ENCODE measurements around the gene ZNF469. TPM values are rescaled to one million over a fixed set of nuclear protein-coding genes. Genes with fewer than 3 reads are reported as not detected.
"Not testable (repeated sequence)": the region's sequence is repeated elsewhere in the genome, so short reads cannot be mapped to it uniquely, and the experiment has no call there.

ZNF469 gene
- total RNA-seq, 1 experiment from 2014 or later: 0.09 TPM

- DNase-seq (ENCODE audit: low spot score): no peak
- CTCF ChIA-PET: no interaction called here
Observed at GRCh38 chr16:88357317-88358022, 25.3 kb upstream of the ZNF469 start.

GRCh38 chr16:88358023-88358420, 24.7 kb upstream of the ZNF469 start:
- Histone ChIP-seq H3K27me3 (replicated peaks; ENCODE audit: insufficient read depth, low read depth, low read length, poor library complexity) (peaks cover 32% of the 10 kb centered on the region), H3K36me3 (ENCODE audit: insufficient read depth, low read length, poor library complexity, severe bottlenecking) (no peaks in the 10 kb centered on the region), H3K9me3 (ENCODE audit: low read depth, low read length, poor library complexity, severe bottlenecking) (no peaks in the 10 kb centered on the region), H3K4me3 (ENCODE audit: low read depth, low read length, poor library complexity, severe bottlenecking) (no peak overlapping the region), H3K4me1 (ENCODE audit: insufficient read depth, low read length, poor library complexity, severe bottlenecking) (no peaks in the 10 kb centered on the region), H3K27ac (ENCODE audit: low read depth, low read length, poor library complexity, severe bottlenecking) (no peak overlapping the region)
- TF ChIP-seq CTCF (conservative IDR thresholded peaks at IDR 0.05; ENCODE audit: low read depth, low read length) (no peak), EZH2 (IDR thresholded peaks at IDR 0.05; ENCODE audit: borderline replicate concordance, low read depth, low read length, poor library complexity, severe bottlenecking) (no peak)
- intact Hi-C loops (cut with micrococcal nuclease; ENCODE audit: unreplicated experiment): no loop called here
- no peak for DNase-seq (ENCODE audit: low spot score)
- ChIA-PET POLR2A (ENCODE audit: low non-redundant PET) (no interaction called here), CTCF (no interaction called here)
- BruUV-seq (replicated peaks): no TSS peak

More at GRCh38 chr16:88357317-88358022, 25.3 kb upstream of the ZNF469 start:
- peaks cover 26% of the 10 kb centered on the region for H3K27me3 ChIP-seq (replicated peaks; ENCODE audit: insufficient read depth, low read depth, low read length, poor library complexity)
- intact Hi-C loops (cut with micrococcal nuclease; ENCODE audit: unreplicated experiment): no loop called here
- no peak overlapping the region for H3K4me3 ChIP-seq (ENCODE audit: low read depth, low read length, poor library complexity, severe bottlenecking)
- H3K9me3 ChIP-seq (ENCODE audit: low read depth, low read length, poor library complexity, severe bottlenecking): no peaks in the 10 kb centered on the region
- POLR2A ChIA-PET (ENCODE audit: low non-redundant PET): no interaction called here
- no peaks in the 10 kb centered on the region for H3K36me3 ChIP-seq (ENCODE audit: insufficient read depth, low read length, poor library complexity, severe bottlenecking)
- H3K27ac ChIP-seq (ENCODE audit: low read depth, low read length, poor library complexity, severe bottlenecking): no peak overlapping the region
- TF ChIP-seq EZH2 (IDR thresholded peaks at IDR 0.05; ENCODE audit: borderline replicate concordance, low read depth, low read length, poor library complexity, severe bottlenecking) (no peak), CTCF (conservative IDR thresholded peaks at IDR 0.05; ENCODE audit: low read depth, low read length) (no peak)
- no peaks in the 10 kb centered on the region for H3K4me1 ChIP-seq (ENCODE audit: insufficient read depth, low read length, poor library complexity, severe bottlenecking)
- no TSS peak for BruUV-seq (replicated peaks)

GRCh38 chr16:88359008-88359407, 23.8 kb upstream of the ZNF469 start:
- no peaks in the 10 kb centered on the region for H3K9me3 ChIP-seq (ENCODE audit: low read depth, low read length, poor library complexity, severe bottlenecking)
- peaks cover 42% of the 10 kb centered on the region for H3K27me3 ChIP-seq (replicated peaks; ENCODE audit: insufficient read depth, low read depth, low read length, poor library complexity)
- no peaks in the 10 kb centered on the region for H3K36me3 ChIP-seq (ENCODE audit: insufficient read depth, low read length, poor library complexity, severe bottlenecking)
- intact Hi-C loops (cut with micrococcal nuclease; ENCODE audit: unreplicated experiment): no loop called here
- DNase-seq (ENCODE audit: low spot score): no peak
- CTCF ChIA-PET: no interaction called here
- no peak overlapping the region for H3K27ac ChIP-seq (ENCODE audit: low read depth, low read length, poor library complexity, severe bottlenecking)
- H3K4me1 ChIP-seq (ENCODE audit: insufficient read depth, low read length, poor library complexity, severe bottlenecking): no peaks in the 10 kb centered on the region
- BruUV-seq (replicated peaks): no TSS peak
- H3K4me3 ChIP-seq (ENCODE audit: low read depth, low read length, poor library complexity, severe bottlenecking): no peak overlapping the region
- no peak for TF ChIP-seq CTCF (conservative IDR thresholded peaks at IDR 0.05; ENCODE audit: low read depth, low read length)
- no peak for TF ChIP-seq EZH2 (IDR thresholded peaks at IDR 0.05; ENCODE audit: borderline replicate concordance, low read depth, low read length, poor library complexity, severe bottlenecking)
- POLR2A ChIA-PET (ENCODE audit: low non-redundant PET): no interaction called here

GRCh38 chr16:88360401-88360800, 22.4 kb upstream of the ZNF469 start:
- CTCF ChIA-PET; H3K4me1 ChIP-seq (ENCODE audit: insufficient read depth, low read length, poor library complexity, severe bottlenecking); H3K9me3 ChIP-seq (ENCODE audit: low read depth, low read length, poor library complexity, severe bottlenecking); intact Hi-C loops (cut with micrococcal nuclease; ENCODE audit: unreplicated experiment); BruUV-seq (replicated peaks); H3K36me3 ChIP-seq (ENCODE audit: insufficient read depth, low read length, poor library complexity, severe bottlenecking); H3K4me3 ChIP-seq (ENCODE audit: low read depth, low read length, poor library complexity, severe bottlenecking); POLR2A ChIA-PET (ENCODE audit: low non-redundant PET); H3K27ac ChIP-seq (ENCODE audit: low read depth, low read length, poor library complexity, severe bottlenecking); DNase-seq (ENCODE audit: low spot score): not testable (repeated sequence)
- H3K27me3 ChIP-seq (replicated peaks; ENCODE audit: insufficient read depth, low read depth, low read length, poor library complexity): peaks cover 45% of the 10 kb centered on the region

Data from A673 (cell line).